RWPE1 (cell line): ENCODE data around the gene RGS13.

Source experiments
- CTCF ChIA-PET: fragments of 350-600 bp; sonication (Branson Sonifier 250); formaldehyde crosslinking; extraction: SDS; loops from one replicate; lab custom pipeline; 2021; lab: Yijun Ruan, JAX
- POLR2A ChIA-PET: fragments of 400-600 bp; formaldehyde crosslinking; extraction: SDS; loops from one replicate; lab custom pipeline; 2020; ENCODE audit warnings: antibody characterized with exemption; ENCODE audit not compliant: low non-redundant PET; lab: Yijun Ruan, JAX
- DNase-seq: peaks from one replicate; pipeline ENCODE4 v3.0.0; 2012; ENCODE audit warnings: low spot score
- H3K27ac ChIP-seq: fragments of 450-650 bp; 2 replicates; pipeline ENCODE4 v1.5.1; 2017
- TF ChIP-seq, protein P1 (sequence below): fragments of 450-650 bp; conservative IDR thresholded peaks from 2 replicates; pipeline ENCODE4 v1.5.1; 2017; ENCODE audit warnings: low read depth, mild to moderate bottlenecking

The RGS13 gene

DNA sequence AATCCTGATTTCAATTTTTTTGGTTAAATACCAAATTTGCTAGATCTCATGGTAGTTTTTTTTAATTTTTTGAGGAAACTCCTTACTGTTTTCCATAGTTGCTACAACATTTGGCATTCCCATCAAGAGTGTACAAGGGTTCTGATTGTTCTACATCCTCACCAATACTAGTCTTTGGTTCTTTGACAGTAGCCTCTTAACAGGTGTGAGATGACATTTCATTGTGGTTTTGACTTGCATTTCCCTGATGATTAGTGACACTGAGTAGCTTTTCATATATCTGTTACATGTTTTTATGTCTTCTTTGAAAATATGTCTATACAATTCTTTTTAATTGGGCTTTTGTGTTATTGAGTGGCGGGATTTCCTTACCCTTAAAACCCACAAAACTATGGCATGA, 20.9 kb upstream of the RGS13 start:
- H3K27ac ChIP-seq, result no peak overlapping the region
- no peak for DNase-seq
- POLR2A ChIA-PET, result no interaction called here
- TF ChIP-seq, protein P1, sequence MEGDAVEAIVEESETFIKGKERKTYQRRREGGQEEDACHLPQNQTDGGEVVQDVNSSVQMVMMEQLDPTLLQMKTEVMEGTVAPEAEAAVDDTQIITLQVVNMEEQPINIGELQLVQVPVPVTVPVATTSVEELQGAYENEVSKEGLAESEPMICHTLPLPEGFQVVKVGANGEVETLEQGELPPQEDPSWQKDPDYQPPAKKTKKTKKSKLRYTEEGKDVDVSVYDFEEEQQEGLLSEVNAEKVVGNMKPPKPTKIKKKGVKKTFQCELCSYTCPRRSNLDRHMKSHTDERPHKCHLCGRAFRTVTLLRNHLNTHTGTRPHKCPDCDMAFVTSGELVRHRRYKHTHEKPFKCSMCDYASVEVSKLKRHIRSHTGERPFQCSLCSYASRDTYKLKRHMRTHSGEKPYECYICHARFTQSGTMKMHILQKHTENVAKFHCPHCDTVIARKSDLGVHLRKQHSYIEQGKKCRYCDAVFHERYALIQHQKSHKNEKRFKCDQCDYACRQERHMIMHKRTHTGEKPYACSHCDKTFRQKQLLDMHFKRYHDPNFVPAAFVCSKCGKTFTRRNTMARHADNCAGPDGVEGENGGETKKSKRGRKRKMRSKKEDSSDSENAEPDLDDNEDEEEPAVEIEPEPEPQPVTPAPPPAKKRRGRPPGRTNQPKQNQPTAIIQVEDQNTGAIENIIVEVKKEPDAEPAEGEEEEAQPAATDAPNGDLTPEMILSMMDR, result no peak
- CTCF ChIA-PET, result interaction anchor here (1.0 kb wide), 1 partner anchor 141 kb away, joined by 3 read pairs; no protein-coding TSS in a partner anchor

GRCh38 chr1:192620071-192620635, 15.8 kb upstream of the RGS13 start:
- no peak for DNase-seq
- POLR2A ChIA-PET, result no interaction called here
- CTCF ChIA-PET, result no interaction called here
- TF ChIP-seq, protein P1, result no peak
- no peak overlapping the region for H3K27ac ChIP-seq

DNA sequence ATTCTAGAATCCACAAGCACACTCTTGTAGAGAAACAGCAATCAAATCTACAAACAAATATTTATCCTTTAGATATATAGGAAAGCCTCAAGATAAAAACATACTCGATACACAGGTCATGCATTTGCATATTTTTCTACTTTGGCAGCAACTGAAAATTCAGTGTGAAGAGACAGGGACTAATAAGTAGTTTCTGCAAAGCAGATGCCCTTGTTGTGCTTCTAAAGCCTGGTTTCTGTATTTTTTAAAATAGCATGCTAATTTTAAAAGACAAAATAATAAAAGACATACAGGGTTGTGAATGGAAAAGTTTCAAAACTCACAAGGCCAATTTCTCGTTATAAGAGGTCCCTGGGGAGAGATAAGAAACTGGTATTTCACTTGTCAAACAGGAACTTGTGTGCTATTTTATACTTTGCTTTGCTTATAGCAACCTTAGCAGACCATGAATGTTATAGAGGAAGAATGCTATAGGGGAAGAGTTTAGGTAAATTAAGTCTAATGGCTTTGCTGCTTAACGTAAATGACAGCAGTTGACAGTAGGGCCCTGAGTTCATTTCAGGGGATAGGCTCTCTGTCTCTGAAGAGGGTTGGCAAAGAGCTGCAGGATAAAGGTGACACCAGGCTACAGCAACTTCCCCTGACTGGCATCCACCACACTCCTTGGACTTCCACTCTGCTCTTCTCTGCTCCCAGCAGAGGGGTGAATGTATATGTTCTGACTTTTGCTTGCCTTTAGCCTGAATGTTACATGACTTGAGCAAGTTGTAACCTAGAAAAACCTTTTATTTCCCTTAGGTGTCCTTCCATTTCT, 9.4 kb upstream of the RGS13 start:
- ChIA-PET POLR2A (no interaction called here), CTCF (no interaction called here)
- DNase-seq, result no peak
- no peak overlapping the region for H3K27ac ChIP-seq
- TF ChIP-seq, protein P1, result no peak

GRCh38 chr1:192627901-192628300, 8.0 kb upstream of the RGS13 start:
- TF ChIP-seq, protein P1, result no peak
- CTCF ChIA-PET, result interaction anchor here (0.8 kb wide), 1 partner anchor 20 kb away, joined by 4 read pairs; no protein-coding TSS in a partner anchor
- H3K27ac ChIP-seq, result no peak overlapping the region
- no peak for DNase-seq
- POLR2A ChIA-PET, result no interaction called here

- ChIA-PET CTCF (interaction anchor here (0.8 kb wide), 1 partner anchor 21 kb away, joined by 4 read pairs; no protein-coding TSS in a partner anchor), POLR2A (no interaction called here)
- no peak overlapping the region for H3K27ac ChIP-seq
- no peak for DNase-seq
- TF ChIP-seq, protein P1, result no peak
These were observed 7.4 kb upstream of the RGS13 start for GRCh38 chr1:192628396-192629057.

- ChIA-PET POLR2A (no interaction called here), CTCF (interaction anchor here (0.6 kb wide), 1 partner anchor 323 kb away, joined by 3 read pairs; no protein-coding TSS in a partner anchor)
These were observed 6.3 kb upstream of the RGS13 start for GRCh38 chr1:192629612-192630011.

More at GRCh38 chr1:192629612-192630011, 6.3 kb upstream of the RGS13 start:
- TF ChIP-seq, protein P1, result no peak
- DNase-seq, result no peak
- no peak overlapping the region for H3K27ac ChIP-seq
